Lower leg skin (tissue), 3 donors: Measurements from ENCODE around the gene MS4A4E.

Experiments used
- POLR2A ChIP-seq, 2 donors: fragments of 450-650 bp; IDR thresholded peaks; one replicate each; pipeline ENCODE4 v1.6.1; 2016 to 2017; ENCODE audit warnings: antibody characterized with exemption in 2 of 2, mild to moderate bottlenecking in 1 of 2, moderate library complexity in 1 of 2
- TF ChIP-seq, protein P1 (sequence below), 3 donors: fragments of 450-650 bp; IDR thresholded peaks; one replicate each; pipeline ENCODE4 v1.5.1; 2016; ENCODE audit warnings: antibody characterized with exemption in 3 of 3, mild to moderate bottlenecking in 3 of 3, moderate library complexity in 2 of 3

DNA sequence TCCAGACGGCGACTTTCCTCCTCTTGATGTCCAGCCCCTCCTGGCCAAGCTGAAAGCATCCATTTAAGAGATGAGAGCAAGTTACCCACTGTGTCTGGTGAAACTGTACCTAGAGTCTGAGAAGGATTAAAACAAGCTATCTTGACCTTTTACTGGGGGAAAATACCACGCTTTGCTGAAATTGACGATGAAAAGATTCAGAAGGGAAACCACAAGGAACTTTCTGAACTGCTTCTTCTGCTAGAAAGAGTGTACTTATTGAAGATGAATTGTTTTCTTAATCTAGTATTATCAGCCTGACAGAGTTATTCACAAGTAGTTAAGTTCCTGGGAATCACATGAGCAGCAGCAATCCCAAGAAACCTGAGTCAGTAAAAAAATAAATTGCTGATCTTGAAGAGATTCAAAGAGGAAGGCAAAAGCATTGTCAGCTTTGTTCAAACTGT lies 47.0 kb downstream of the MS4A4E start:
- TF ChIP-seq, protein P1, sequence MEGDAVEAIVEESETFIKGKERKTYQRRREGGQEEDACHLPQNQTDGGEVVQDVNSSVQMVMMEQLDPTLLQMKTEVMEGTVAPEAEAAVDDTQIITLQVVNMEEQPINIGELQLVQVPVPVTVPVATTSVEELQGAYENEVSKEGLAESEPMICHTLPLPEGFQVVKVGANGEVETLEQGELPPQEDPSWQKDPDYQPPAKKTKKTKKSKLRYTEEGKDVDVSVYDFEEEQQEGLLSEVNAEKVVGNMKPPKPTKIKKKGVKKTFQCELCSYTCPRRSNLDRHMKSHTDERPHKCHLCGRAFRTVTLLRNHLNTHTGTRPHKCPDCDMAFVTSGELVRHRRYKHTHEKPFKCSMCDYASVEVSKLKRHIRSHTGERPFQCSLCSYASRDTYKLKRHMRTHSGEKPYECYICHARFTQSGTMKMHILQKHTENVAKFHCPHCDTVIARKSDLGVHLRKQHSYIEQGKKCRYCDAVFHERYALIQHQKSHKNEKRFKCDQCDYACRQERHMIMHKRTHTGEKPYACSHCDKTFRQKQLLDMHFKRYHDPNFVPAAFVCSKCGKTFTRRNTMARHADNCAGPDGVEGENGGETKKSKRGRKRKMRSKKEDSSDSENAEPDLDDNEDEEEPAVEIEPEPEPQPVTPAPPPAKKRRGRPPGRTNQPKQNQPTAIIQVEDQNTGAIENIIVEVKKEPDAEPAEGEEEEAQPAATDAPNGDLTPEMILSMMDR (IDR thresholded peaks at IDR 0.05) = no peak
- TF ChIP-seq POLR2A (IDR thresholded peaks at IDR 0.05) = no peak
